ENCODE results near the gene MEAF6.

DNA sequence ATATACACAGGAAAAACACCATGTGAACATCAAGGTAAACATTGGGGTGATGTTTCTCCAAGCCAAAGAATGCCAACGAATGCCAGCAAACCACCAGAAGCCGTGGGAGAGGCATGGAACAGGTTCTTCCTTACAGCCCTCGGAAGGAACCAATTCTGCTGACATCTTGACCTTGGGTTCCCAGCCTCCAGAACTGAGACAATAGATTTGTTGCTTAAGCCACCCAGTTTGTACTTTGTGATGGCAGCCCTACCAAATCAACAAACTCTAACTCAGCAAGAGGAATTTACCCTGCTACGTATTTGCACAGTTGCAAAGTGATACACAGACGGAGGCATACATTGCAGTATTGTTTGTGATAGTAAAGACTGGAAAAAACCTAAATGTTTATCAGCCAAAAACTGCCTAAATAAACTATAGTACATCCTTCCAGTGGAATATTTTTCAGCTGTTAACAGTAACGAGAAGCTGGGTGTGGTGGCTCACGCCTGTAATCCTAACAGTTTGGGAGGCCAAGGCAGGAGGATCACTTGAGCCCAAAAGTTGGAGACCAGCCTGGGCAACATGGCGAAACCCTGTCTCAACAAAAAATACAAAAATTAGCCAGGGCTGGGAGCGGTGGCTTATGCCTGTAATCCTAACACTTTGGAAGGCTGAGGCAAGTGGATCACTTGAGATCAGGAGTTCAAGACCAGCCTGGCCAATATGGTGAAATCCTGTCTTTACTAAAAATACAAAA lies 52.7 kb downstream of the MEAF6 start:
- TF ChIP-seq, protein P1, sequence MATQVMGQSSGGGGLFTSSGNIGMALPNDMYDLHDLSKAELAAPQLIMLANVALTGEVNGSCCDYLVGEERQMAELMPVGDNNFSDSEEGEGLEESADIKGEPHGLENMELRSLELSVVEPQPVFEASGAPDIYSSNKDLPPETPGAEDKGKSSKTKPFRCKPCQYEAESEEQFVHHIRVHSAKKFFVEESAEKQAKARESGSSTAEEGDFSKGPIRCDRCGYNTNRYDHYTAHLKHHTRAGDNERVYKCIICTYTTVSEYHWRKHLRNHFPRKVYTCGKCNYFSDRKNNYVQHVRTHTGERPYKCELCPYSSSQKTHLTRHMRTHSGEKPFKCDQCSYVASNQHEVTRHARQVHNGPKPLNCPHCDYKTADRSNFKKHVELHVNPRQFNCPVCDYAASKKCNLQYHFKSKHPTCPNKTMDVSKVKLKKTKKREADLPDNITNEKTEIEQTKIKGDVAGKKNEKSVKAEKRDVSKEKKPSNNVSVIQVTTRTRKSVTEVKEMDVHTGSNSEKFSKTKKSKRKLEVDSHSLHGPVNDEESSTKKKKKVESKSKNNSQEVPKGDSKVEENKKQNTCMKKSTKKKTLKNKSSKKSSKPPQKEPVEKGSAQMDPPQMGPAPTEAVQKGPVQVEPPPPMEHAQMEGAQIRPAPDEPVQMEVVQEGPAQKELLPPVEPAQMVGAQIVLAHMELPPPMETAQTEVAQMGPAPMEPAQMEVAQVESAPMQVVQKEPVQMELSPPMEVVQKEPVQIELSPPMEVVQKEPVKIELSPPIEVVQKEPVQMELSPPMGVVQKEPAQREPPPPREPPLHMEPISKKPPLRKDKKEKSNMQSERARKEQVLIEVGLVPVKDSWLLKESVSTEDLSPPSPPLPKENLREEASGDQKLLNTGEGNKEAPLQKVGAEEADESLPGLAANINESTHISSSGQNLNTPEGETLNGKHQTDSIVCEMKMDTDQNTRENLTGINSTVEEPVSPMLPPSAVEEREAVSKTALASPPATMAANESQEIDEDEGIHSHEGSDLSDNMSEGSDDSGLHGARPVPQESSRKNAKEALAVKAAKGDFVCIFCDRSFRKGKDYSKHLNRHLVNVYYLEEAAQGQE (IDR thresholded peaks at IDR 0.05; ENCODE audit: insufficient read depth in 1 of 2, low read depth in 2 of 2, low read length in 2 of 2), result no peak
- TF ChIP-seq SIN3A (IDR thresholded peaks at IDR 0.05; ENCODE audit: borderline replicate concordance, insufficient read depth, low read length), result no peak

Measured in PFSK-1 (cell line).